Cardiac fibroblast (primary cell): ENCODE measurements around the gene PAEP.

ENCODE experiments used
- DNase-seq, 2 donors: peaks; one replicate each; pipeline versions ENCODE4 v3.0.0 to v3.0.0-alpha.2; 2010; ENCODE audit warnings: low read depth in 2 of 2
- H3K4me3 ChIP-seq, 2 donors: replicated peaks in 1 of 2; 1 replicate in 1 of 2; 2 replicates in 1 of 2; pipeline ENCODE4 v1.5.1; 2011; ENCODE audit warnings: low read depth in 2 of 2, low read length in 2 of 2, mild to moderate bottlenecking in 2 of 2, moderate library complexity in 1 of 2
- CTCF ChIP-seq: IDR thresholded peaks from one replicate; pipeline ENCODE4 v1.5.1; 2011; ENCODE audit warnings: low read depth, mild to moderate bottlenecking, low read length, inconsistent platforms

PAEP gene

GRCh38 chr9:135551456-135551855 is 10.1 kb upstream of the PAEP start:
- no peak overlapping the region for H3K4me3 ChIP-seq
- DNase-seq = no peak
- TF ChIP-seq CTCF = no peak

GRCh38 chr9:135552021-135552697 is 9.4 kb upstream of the PAEP start:
- no peak for TF ChIP-seq CTCF
- H3K4me3 ChIP-seq = no peak overlapping the region
- DNase-seq = no peak

GRCh38 chr9:135552698-135553171 is 8.8 kb upstream of the PAEP start:
- no peak for TF ChIP-seq CTCF
- H3K4me3 ChIP-seq = no peak overlapping the region
- no peak for DNase-seq

GRCh38 chr9:135554718-135555117 is 6.8 kb upstream of the PAEP start:
- no peak for DNase-seq
- no peak for TF ChIP-seq CTCF
- no peak overlapping the region for H3K4me3 ChIP-seq

GRCh38 chr9:135555203-135555602 is 6.4 kb upstream of the PAEP start:
- no peak for DNase-seq
- no peak for TF ChIP-seq CTCF
- H3K4me3 ChIP-seq = no peak overlapping the region

GRCh38 chr9:135555910-135556309 is 5.6 kb upstream of the PAEP start:
- no peak overlapping the region for H3K4me3 ChIP-seq
- no peak for TF ChIP-seq CTCF
- DNase-seq = no peak

- TF ChIP-seq CTCF = no peak
- peak; percentile 24 to 29 for DNase-seq
- no peak overlapping the region for H3K4me3 ChIP-seq
These were observed 1.9 kb upstream of the PAEP start for GRCh38 chr9:135559606-135560005.
